ENCODE measurements around the gene USP47.

USP47 gene

DNA sequence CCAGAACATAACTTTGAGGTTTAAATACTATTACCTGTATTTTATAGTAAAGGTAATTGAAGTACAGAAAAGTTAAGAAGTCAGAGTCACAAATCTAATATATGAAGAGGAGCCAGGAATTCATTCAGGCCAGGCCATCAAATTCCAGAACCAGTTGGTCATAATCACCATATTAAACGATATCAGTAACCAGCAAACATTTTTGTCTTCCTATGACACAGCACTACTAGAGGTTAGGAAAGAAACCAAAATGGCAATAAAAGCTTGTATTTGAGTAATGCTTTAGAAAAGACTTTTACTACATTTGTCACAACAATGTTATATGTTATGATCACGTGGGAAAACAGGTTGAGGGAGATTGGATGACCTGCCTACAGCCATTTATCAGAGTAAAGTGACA, 104.4 kb downstream of the USP47 start:
- no peak for DNase-seq

DNA sequence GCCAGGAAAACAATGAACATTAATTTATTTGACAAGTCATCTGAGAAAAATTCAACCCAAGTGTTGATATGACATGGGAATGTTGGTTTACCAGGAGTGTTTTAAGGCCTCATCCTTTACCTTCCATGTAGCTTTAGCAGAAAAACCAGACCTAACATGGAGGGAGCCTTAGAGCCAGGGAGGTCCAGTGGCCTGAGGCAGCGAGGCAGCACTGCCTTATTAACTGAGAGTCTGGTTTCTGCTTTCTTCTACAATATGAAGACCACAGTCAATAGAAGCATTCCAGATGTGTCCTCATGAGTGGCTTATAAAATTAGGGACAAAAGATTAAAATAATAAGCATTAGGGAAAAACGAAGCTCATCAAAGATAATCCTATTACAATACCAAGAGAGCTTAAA, 105.1 kb downstream of the USP47 start:
- DNase-seq = no peak

DNA sequence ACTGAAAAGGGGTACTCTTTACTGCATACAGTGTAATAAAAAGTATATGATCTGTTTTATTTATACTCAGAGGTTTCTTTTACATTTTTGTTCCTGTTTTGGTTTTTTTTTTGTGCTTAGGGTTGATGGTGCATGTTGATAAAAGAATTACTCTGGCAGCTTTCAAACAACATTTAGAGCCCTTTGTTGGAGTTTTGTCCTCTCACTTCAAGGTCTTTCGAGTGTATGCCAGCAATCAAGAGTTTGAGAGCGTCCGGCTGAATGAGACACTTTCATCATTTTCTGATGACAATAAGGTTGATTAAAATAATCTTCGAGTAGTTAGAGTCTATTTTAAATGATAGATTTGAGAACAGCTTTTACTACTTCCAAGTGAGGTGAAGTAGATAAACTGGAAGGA, 106.1 kb downstream of the USP47 start:
- no peak for DNase-seq

DNA sequence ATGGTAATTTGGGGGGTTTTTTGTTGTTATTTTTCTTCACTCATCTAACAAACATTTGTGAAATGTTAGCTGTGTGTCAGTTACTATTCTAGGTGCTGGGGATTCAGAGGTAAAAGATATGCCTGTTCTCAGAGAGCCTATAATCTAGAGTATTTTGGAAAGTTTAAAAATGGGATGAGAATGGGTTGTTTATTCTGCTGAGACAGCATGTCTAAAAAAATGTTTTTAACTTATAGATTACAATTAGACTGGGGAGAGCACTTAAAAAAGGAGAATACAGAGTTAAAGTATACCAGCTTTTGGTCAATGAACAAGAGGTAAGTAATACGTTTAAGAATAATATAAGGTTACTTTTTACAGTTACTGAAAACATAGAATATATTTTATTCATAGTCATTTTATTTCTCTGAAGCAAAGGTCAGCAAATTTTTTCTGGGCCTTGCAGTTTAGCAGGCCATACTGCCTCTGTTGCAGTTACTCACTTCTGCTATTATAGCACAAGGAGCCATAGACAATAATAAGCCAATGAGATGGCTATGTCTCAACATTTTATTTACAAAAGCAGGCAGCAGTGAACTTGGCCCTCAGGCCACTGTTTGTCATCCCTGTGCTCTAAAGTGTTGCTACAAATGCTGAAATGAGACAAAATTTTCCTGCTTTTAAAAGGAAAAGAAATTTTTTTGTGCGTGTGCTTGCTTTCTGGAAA, 106.6 kb downstream of the USP47 start:
- no peak for DNase-seq

DNA sequence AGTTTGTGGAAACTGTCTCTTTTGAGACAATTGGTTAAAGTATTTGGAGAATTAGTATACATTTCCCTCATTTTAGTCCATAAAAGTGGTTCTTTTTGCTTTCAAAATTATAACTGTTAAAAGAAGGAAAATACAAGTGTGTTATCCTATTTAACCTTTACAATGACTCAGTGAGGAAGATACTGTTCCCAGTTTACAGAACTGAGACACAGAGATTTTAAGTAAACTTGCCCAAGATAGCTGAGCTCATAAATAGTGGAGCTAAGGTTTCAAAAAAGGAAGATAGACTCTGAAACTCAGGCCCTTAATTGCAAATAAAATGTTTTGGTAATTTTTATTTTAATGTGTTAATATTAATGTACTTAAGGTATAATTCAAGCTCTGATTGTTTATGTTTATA, 107.7 kb downstream of the USP47 start:
- DNase-seq = no peak

DNA sequence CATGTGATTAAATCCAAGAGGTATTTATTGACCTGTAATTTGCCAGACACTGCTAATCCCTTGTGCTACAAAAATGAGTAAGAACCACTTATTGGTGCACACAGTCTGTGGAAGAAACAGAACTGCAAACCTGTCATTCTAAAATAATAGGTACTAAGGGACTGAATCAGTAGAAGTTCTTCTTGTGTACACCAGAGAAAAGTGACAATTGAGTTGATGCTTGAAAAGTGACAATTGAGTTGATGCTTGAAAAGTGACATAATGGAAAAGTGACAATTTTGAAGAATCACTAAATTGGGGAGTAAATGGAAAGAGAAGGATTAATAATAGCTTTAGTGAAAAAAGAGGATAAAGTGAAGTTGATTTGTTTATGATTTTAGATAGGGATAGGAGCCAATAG, 110.3 kb downstream of the USP47 start:
- DNase-seq = no peak

DNA sequence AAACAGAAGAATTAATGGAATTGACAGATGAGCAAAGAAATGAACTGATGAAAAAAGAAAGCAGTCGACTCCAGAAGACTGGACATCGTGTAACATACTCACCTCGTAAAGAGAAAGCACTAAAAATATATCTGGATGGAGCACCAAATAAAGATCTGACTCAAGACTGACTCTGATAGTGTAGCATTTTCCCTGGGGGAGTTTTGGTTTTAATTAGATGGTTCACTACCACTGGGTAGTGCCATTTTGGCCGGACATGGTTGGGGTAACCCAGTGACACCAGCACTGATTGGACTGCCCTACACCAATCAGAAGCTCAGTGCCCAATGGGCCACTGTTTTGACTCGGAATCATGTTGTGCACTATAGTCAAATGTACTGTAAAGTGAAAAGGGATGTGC, 114.2 kb downstream of the USP47 start:
- DNase-seq = no peak

DNA sequence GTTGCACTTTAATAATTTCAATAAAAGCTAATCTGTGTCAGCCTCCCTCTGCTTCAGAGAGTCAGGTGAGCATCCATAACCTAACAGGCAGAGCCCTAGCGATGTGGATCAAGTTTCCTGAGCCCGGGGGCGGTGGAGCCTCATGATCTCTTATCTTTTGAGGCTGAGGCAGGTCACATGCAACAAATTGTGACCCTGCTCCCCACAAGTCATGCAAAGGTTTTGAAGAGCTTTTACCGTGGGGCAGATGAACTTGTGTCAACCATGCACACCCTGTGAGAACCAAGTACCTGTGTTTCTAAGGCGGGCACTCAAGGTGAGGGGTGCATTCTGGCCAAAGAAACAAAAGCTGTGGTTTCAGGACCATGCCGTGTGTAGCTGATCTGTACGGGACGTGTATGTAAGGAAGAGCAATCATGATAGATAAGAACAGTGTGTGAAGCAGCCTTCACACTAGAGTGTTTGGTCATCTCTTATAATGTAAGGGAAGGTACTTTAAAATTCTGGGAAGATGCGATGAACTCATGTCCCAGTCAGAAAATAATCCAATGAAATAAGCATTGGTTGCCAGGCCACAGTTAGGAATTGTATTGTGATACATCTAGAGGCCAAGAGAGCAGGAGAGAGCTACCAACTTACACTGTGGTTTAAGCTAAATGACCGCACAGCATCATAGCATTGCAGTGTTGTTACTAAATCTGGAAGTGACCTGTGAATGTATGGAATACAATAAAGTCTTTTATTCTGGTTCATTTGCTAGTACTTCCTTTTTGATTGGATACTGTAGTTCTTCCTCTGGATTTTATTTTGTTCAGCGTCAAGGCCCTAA, 116.8 kb downstream of the USP47 start:
- DNase-seq = no peak

DNA sequence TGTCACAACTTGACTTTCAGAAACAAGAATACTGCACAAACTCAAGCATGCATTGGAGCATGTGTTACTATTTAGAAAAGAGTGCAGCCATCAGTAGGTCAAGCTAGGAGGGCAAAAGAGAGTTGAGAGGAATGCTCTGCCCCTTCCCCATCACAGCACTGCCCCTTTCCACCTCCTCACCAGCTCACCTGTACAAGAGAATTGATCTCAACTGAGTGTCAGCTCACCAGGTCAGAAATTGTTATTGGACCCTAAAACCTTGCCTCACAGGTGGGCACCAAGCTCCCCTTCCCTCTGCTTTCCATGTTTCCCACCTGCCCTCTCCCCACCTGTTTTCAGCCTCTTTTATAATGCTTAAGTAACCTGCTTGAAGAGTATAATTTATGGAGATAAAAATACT, 117.8 kb downstream of the USP47 start:
- DNase-seq = no peak

DNA sequence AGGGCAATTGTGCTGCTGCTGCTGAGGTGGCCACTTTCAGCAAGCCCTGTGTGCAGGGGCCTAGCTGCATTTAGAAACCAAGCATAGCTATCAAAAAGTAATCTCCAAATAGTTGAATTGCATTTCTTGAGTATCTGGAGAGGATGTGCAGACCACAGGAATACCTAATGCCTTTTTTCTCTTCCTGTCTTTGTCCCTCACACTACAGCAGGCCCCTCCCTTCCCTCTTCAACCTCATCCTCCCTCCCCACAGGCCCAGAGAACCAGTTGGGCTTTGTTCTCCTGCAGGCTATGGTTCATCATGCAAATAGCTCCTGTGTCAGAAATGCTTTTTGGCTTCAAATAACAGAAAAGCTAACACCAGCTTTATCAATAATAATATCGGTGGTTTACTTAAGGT, 118.9 kb downstream of the USP47 start:
- no peak for DNase-seq

DNA sequence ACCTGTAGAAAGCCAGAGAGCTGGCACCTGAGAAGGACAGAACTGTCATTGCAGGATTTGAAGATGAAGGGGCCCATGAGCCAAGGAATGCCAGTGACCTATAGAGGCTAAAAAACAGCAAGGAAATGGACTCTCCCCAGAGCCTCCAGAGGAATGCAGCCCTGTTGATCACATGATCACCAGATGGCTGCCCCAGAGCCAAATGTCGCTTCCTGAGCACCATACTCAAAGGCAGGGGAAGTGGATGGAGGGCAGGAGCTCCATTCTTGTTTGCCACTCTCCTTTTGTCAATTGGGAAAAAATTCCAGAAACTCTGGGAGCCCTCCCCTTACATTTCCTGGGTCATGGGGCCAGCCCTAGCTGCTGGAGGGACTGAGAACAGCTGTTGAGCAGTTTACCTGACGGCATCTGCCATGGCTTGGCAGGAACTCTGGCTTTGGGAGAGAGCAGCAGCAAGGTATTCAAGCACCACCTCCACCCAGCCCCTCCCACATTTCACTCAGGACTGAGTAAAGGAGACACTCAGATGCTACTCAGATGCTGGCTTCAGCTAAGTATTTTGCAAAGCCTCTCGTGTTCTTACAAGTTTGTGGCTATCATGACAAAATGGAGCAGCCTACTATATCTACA, 119.7 kb downstream of the USP47 start:
- DNase-seq = no peak

DNA sequence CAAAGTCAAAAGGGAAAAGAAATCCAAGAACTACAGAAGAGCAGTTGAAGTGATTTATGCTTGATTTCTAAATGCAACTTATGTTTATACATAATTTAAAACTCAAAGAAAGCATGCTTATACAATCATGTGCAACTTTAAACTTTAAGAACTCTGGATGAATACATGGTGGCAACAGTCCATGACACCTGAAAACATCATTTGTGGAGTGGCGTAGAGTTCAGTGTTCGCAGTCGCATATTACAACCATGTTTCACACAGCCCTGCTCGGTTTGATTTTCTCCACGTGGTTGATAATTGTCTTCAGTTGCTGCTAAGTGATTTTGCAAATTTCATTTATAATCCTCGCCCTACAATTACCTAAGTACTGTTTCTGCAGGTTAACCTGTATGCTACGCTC, 121.3 kb downstream of the USP47 start:
- no peak for DNase-seq

DNA sequence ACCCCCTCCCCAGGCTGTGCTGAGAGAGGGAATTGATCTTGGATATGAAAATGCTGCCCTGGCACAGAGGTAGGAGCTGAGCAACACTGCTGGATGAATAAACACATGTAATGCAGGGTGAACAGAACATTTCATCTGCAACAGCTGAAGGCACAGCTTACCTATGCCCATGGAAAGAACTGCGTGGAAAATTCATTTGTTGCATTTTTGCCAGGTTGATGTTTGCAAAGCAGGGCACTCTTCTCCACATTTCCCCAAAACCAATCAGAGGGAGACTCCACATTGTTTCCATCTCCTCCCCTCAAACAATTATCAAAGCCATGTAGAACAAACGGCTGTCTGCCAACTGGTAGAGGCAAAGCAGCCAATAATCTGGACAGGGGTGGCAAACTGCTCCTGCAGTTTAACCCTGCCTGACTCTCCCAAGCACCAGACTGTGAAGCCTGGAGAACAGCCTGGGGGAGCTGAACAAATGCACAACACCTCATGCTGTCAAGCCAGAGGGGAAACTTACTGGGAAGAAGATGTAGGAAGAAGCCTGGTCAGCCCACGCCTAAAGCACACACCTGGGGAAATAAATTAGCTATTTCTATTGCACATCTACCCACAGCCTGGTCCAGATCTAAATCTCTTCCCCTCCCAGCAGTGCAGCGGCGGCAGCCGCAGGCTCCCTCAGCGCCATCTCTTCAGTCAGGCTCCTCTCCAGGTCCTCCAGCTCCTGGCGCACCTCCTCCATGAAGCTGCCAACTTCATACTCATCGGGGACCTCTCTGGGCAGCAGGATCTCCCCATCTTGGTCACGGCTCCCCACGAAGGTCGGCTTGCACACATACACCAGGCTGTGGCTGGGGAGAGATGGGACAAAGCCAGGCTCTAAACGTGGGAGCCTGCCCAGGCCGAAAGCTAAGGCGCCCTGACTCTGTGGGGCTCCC, 122.3 kb downstream of the USP47 start:
- no peak for DNase-seq

DNA sequence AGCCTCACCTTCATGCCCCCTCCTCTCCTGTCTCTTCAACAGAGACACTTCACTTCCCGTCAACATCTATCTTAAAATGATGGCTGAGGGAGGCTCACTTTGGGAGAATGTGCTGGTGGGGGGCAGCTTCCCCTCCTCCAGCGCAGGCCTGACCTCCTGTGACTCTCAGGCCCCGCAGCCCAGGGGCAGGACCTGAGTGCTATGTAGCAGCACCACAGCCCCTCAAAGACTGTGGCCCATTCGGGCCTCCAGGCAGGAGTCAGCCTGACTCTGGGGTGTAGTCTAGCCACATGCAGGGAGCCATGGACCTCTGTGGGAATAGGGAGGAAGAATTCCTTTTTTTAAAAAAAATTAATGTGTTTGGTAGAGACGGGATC, 123.0 kb downstream of the USP47 start:
- no peak for DNase-seq

DNA sequence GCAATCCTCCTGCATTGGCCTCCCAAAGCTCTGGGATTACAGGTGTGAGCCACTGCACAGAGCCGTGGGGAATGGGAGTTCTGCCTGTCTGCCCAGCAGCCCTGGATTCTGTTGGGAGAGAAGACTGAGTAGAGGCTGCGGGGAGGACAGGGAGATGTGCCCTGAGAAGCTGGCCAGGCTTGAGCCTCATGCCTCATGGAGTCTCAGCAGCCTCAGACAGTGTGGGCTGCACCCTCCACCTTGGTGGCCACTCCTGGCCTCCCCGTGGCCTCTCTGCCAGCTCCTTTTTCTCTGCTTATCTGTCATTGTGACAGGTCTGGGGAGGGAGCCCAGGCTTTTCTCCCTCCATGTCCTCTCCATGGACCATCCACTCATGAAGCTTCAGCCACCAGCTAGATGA, 123.4 kb downstream of the USP47 start:
- DNase-seq = no peak

DNA sequence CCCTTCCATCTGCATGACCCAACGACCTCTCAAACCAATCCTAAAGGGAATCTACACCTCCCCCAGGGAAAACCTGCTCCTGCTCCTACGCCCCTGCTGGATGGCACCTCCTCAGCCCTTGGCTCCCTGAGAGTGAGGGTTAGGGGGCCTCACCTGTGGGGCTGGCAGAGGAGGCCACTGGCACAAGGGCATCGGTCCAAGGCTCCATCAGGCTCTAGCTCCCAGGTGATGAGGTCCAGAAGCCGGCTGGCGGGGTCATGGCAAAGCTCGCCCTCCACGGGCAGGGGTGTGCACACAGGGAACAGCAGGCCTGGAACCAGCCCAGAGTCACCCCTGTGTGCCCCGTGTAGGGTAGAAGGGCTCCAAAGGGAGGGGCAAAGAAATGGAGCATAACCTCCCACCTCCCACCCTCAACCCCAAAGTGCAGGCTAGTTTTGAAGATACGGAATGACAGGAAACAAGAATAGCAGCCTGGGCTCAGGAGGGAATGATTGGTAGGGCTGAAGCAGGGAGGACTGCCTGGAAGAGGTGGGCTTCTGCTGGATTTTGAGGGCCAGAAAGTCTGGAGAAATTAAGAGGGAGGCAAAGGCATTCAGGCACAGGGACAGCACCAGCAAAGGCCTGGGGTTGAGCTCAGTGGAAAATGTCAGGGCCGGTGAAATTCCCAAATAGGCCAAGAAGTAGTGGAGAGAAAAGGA, 124.0 kb downstream of the USP47 start:
- DNase-seq = no peak

DNA sequence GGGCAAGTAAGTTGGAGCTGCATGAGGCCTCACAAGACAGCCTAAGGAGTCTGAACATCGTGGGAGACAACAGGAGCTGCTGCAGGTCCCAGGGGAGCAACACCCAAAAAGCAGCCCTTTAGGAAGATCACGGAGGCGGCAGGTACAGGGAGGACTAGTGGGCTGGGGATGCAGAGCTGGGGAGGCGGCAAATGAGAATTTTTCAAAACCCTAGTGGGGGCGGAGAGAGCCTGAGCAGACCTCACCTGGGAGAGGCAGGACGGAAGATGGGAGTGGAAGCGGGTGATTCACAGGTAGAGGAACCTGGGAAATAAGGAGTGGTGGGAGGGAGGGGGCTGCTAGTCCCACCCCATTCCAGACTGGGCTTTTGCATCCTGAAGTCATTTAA, 124.6 kb downstream of the USP47 start:
- DNase-seq = no peak

DNA sequence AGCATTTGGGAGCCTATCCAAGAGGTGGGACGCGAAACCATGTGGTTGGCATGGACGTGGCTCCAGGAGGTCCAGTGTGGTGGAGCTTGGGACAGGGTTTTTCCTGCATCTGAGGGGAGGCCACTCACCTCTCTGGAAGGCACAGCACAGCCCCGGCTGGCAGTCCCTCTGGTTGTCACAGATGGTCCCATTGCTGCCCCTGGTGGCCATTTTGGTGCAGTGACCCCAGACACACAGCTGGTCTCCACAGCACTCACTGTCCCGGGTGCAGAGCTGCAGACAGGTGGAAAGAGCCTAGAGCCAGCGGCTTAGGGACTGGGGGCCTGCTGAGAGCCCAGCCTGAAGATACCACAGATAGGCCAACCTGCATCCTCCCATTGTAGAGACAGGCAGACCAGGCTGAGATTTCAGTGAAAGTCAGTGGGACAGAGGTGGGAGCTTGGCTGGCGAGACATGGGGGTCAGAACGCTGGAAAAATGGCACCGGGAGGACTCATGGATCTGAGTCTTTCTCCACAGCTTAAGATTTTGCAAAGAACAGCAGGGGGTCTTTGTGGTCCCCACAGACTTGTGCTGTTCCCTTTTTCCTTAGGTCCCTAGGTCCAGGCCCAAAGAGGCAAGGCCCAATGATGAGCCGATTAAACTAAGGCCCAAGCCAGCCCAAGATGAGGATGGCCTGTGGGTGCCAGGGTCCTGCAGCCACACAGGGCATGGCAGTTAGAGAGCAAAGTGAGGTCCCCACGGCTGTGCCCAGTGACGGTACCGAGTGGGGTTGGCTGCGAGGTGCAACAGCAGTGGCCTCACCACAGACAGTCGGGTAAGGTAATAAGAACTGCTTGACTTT, 125.3 kb downstream of the USP47 start:
- no peak for DNase-seq

DNA sequence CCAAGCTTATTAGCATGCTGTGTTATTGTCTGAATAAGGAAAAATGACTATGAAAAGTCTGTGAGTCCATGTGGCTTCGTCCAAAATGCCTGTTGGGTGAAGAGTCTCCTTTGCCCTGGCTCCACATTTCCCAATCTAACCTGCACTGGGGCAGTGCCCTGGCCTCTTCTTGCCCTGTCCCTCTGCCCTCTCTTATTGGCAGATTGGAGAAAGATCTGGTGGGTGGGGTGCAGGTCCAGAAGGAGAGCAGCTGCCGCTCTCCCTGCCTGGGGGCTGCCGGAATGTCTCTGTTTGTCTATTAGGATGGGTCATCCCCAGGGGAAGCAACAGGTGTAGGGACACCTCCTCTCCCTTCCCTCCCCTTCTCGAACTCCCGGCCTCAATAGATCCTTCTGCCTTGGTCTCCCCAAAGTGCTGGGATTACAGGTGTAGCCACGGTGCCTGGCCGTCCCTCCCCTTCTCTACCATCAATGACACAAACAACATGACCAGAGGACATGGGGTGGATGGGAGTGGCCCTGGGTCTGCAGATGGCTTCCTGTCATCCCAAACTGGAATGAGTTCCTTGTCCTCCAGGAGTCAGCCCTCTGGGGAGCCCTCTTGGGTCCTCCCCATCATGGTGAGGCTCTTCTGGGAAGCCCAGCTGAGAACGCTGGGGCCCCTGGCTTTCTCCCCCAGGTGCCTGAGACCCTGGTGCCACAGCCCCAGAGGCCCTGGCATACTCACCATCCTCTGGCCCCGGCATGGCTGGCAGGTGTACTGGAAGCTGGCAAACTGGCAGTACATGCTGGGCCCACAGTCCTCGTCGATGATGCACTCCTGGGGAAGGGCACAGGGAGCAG, 126.1 kb downstream of the USP47 start:
- no peak for DNase-seq

DNA sequence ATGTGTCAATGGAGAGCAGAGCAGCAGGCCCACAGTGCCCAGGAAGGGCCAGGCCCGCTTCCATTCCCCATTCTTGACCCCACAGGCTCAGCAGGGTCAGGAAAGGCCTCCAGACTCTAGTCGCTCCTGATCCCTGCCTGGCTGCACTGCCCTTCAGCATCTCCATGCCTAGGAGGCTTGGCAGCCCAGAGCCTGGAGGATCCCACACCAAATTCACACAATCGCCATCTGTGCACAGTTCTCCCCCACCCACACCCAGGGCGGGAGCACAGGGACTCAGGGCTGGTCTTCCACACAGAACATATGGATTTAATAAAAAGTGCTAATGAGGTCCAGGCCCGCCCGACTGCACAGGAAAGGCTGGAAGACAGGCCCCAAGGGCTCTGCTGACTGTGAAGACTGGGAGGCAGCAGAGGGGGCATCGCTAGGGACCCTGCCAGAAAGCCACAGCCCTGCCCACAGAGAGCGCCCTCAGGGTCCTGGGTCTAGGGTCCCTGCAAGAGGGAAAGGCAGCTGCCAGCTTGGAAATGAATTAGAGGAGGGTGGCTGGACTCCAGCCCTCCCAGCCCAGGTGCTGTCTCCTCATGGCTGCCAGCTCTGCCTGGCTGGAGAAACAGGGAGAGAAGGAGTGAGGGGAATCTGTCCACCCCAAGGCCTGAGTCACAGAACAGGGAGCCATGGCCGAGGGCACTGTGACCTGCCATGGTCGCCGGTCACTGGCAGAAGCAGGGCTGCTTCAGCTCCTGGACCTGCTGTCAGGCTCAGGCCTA, 126.9 kb downstream of the USP47 start:
- no peak for DNase-seq
